HepG2 (cell line): ENCODE measurements around the gene THAP5. TPM values are rescaled to one million over a fixed set of nuclear protein-coding genes. Genes with fewer than 3 reads are reported as not detected.

Experiments used
- ATAC-seq: fragments of 200-7000 bp; cut with Tn5 transposase; 3 replicates; pipeline ENCODE4 v1.9.1; 2020; ENCODE audit warnings: mild to moderate bottlenecking, moderate library complexity
- BruUV-seq: library from RNA; stranded (reverse); fragments of 400-500 nt; replicated peaks from 2 replicates; lab custom pipeline; 2021; lab: Mats Ljungman, UMichigan
- CTCF ChIA-PET: fragments of 300-600 bp; formaldehyde crosslinking; extraction: SDS; loops from one replicate; lab custom pipeline; 2021; ENCODE audit warnings: low total read pairs, inconsistent platforms, low intra/inter-chr PET ratio; lab: Yijun Ruan, JAX
- POLR2A ChIA-PET: fragments of 350-600 bp; sonication (Branson Sonifier 250); formaldehyde crosslinking; loops from one replicate; lab custom pipeline; 2020; ENCODE audit warnings: antibody characterized with exemption, inconsistent platforms; lab: Yijun Ruan, JAX
- DNase-seq: peaks from one replicate; pipeline ENCODE4 v3.0.0-alpha.2; 2015; ENCODE audit warnings: low spot score
- FAIRE-seq: peaks from 3 replicates; lab custom pipeline; 2011; peaks lifted over from hg19 to GRCh38; lab: Jason Lieb, UNC
- H2AFZ ChIP-seq: one replicate; pipeline ENCODE4 v1.6.1; 2011; ENCODE audit warnings: low read length, inconsistent platforms
- H3K27ac ChIP-seq: fragments of 300-600 bp; 3 replicates; pipeline ENCODE4 v1.8.0; 2011; ENCODE audit warnings: mixed run types, mild to moderate bottlenecking, mixed read lengths, low read length, inconsistent platforms; ENCODE audit not compliant: insufficient read depth; ENCODE audit errors: extremely low read length
- H3K27me3 ChIP-seq, 2 experiments: fragments of 200-600 bp in 1 of 2; 2 replicates in 1 of 2; 3 replicates in 1 of 2; pipeline versions ENCODE4 v1.6.0 to v1.8.0; 2011; ENCODE audit warnings: low read length in 2 of 2, mild to moderate bottlenecking in 2 of 2, moderate library complexity in 2 of 2, inconsistent platforms in 1 of 2; ENCODE audit not compliant: insufficient read depth in 2 of 2, control insufficient read depth in 1 of 2
- H3K36me3 ChIP-seq, 2 experiments: fragments of 200-600 bp in 1 of 2; replicated peaks in 1 of 2; 2 replicates in 1 of 2; 3 replicates in 1 of 2; pipeline versions ENCODE4 v1.5.1 to v1.8.0; 2011; ENCODE audit warnings: low read length in 2 of 2, inconsistent platforms in 1 of 2; ENCODE audit not compliant: insufficient read depth in 2 of 2, control insufficient read depth in 1 of 2
- H3K4me1 ChIP-seq: 2 replicates; pipeline ENCODE4 v1.5.1; 2012; ENCODE audit warnings: low read length, inconsistent platforms; ENCODE audit not compliant: insufficient read depth
- H3K4me2 ChIP-seq: 2 replicates; pipeline ENCODE4 v1.6.0; 2011; ENCODE audit warnings: low read depth, low read length, inconsistent platforms
- H3K4me3 ChIP-seq, 3 experiments: fragments of 200-600 bp in 1 of 3; sonication (generic), shearing (Covaris generic) in 1 of 3; replicated peaks in 1 of 3; 2 replicates each; pipeline ENCODE4 v1.5.1; 2011 to 2016; ENCODE audit warnings: low read length in 3 of 3, inconsistent platforms in 2 of 3, low read depth in 2 of 3, mild to moderate bottlenecking in 2 of 3, control low read depth in 1 of 3, mixed read lengths in 1 of 3; ENCODE audit not compliant: insufficient read depth in 1 of 3
- H3K79me2 ChIP-seq: one replicate; pipeline ENCODE4 v1.6.1; 2011; ENCODE audit warnings: low read length, inconsistent platforms; ENCODE audit not compliant: insufficient read depth
- H3K9ac ChIP-seq: 2 replicates; pipeline ENCODE4 v1.6.0; 2011; ENCODE audit warnings: mild to moderate bottlenecking, low read depth, low read length, inconsistent platforms; ENCODE audit not compliant: insufficient read depth
- H3K9me3 ChIP-seq: 2 replicates; pipeline ENCODE4 v1.5.1; 2012; ENCODE audit warnings: mild to moderate bottlenecking, low read length
- H4K20me1 ChIP-seq: 2 replicates; pipeline ENCODE4 v1.6.0; 2011; ENCODE audit warnings: inconsistent platforms, mild to moderate bottlenecking, low read length, moderate library complexity; ENCODE audit not compliant: insufficient read depth
- CHCHD3 ChIP-seq: sonication (generic); formaldehyde crosslinking; IDR thresholded peaks from 2 replicates; pipeline ENCODE4 v1.8.0; 2022; ENCODE audit warnings: mild to moderate bottlenecking, missing genetic modification reagents, moderate library complexity
- FOXJ3 ChIP-seq: sonication (generic); formaldehyde crosslinking; IDR thresholded peaks from 2 replicates; pipeline ENCODE4 v1.4.0; 2020; ENCODE audit warnings: missing genetic modification reagents, mild to moderate bottlenecking, borderline replicate concordance
- MNT ChIP-seq: fragments of 450-650 bp; IDR thresholded peaks from 2 replicates; pipeline ENCODE4 v1.6.1; 2016
- REST ChIP-seq, 2 experiments: IDR thresholded peaks; 2 replicates each; pipeline ENCODE4 v1.6.1; 2011 to 2012; ENCODE audit warnings: low read length in 2 of 2, borderline replicate concordance in 1 of 2, low read depth in 1 of 2, mild to moderate bottlenecking in 1 of 2, moderate library complexity in 1 of 2
- TFAP4 ChIP-seq: sonication (generic); IDR thresholded peaks from 2 replicates; pipeline ENCODE4 v1.6.1; 2016; ENCODE audit warnings: low read depth, borderline replicate concordance
- ZBTB14 ChIP-seq: sonication (generic); formaldehyde crosslinking; IDR thresholded peaks from 2 replicates; pipeline ENCODE4 v1.4.0; 2020; ENCODE audit warnings: missing genetic modification reagents
- ZFP37 ChIP-seq: sonication (generic); formaldehyde crosslinking; IDR thresholded peaks from 2 replicates; pipeline ENCODE4 v1.4.0; 2020; ENCODE audit warnings: missing genetic modification reagents, borderline replicate concordance
- ZNF337 ChIP-seq: sonication (generic); formaldehyde crosslinking; IDR thresholded peaks from 2 replicates; pipeline ENCODE4 v1.5.1; 2020; ENCODE audit warnings: missing genetic modification reagents, low read depth, mild to moderate bottlenecking, borderline replicate concordance
- ZNF782 ChIP-seq: sonication (generic); formaldehyde crosslinking; IDR thresholded peaks from 2 replicates; pipeline ENCODE4 v1.4.0; 2020; ENCODE audit warnings: missing genetic modification reagents, mild to moderate bottlenecking, borderline replicate concordance
- ZNF879 ChIP-seq: sonication (generic); formaldehyde crosslinking; IDR thresholded peaks from 2 replicates; pipeline ENCODE4 v1.8.1; 2023; ENCODE audit warnings: missing genetic modification reagents
- WGBS: methylation state at CpG from one replicate; pipeline ENCODE4 v1.1.6; 2017; ENCODE audit warnings: low lambda C conversion rate; 5-methylcytosine and 5-hydroxymethylcytosine counted together
- in situ Hi-C: cut with HindIII; loops from 2 replicates; pipeline ENCODE4 v1.10.0; 2017; ENCODE audit warnings: low pct_unique_long_range_greater_than_20kb; ENCODE audit not compliant: extremely low pct_ligation_motif_present
- intact Hi-C: fragments of 100-400 bp; cut with micrococcal nuclease; formaldehyde crosslinking; loops from one replicate; pipeline ENCODE4 v1.10.0; 2022; ENCODE audit not compliant: unreplicated experiment
- polyA plus RNA-seq, 8 experiments: library from polyadenylated mRNA; depleted of rRNA in 3 of 8; stranded (reverse) in 7 of 8; unstranded in 1 of 8; fragments of >200 nt; fragmentation: Illumina TruSeq in 4 of 8; extraction: Trizol in 4 of 8; gene quantifications; 2 replicates each; pipeline versions ENCODE4 v1.2.1 to v1.2.3, GENCODE V29; 2011 to 2016; ENCODE audit warnings: low read depth in 4 of 8, missing spikeins in 1 of 8, mixed read lengths in 1 of 8; ENCODE audit not compliant: insufficient read depth in 1 of 8
- total RNA-seq, 5 experiments: library from RNA; depleted of rRNA; stranded (reverse); fragments of >200 nt; fragmentation: Illumina TruSeq; extraction: Trizol; gene quantifications; 2 replicates each; pipeline ENCODE4 v1.2.3, GENCODE V29; 2016; ENCODE audit warnings: low read depth in 1 of 5

Gene THAP5
- total and polyA plus RNA-seq, 2 of the 13 experiments (the other 11 are each of a cell fraction or from before 2014, with no cell fraction given), result 3.6 to 11.8 TPM

GRCh38 chr7:108529341-108529740 lies 40.2 kb downstream of the THAP5 start:
- BruUV-seq, result no TSS peak
- Histone ChIP-seq H3K4me3 (no peak overlapping the region), H3K9ac (no peak overlapping the region), H3K36me3 (no peaks in the 10 kb centered on the region), H3K27me3 (no peaks in the 10 kb centered on the region; a peak in 1 of 5 replicates), H3K9me3 (no peaks in the 10 kb centered on the region), H3K4me2 (peak overlapping the region; percentile 40; the same call in 1 of the 2 replicates), H4K20me1 (no peaks in the 10 kb centered on the region; the same call in 1 of the 2 replicates), H3K27ac (no peak overlapping the region), H3K4me1 (peaks cover 13% of the 10 kb centered on the region), H2AFZ (no peak overlapping the region), H3K79me2 (peaks cover 7% of the 10 kb centered on the region)
- DNase-seq, result no peak
- no peak for FAIRE-seq
- in situ Hi-C loops (no loop called here), intact Hi-C loops (no loop called here)
- POLR2A ChIA-PET, result no interaction called here
- CTCF ChIA-PET, result no interaction called here
- no peak for ATAC-seq
- no peak for TF ChIP-seq FOXJ3 (CRISPR knock-in tag)
- TF ChIP-seq CHCHD3 (CRISPR knock-in tag), result no peak
- 53% methylated on average over 3 of the region's 3 CpGs for WGBS

GRCh38 chr7:108528183-108528712 lies 41.3 kb downstream of the THAP5 start:
- BruUV-seq, result no TSS peak
- no peak for ATAC-seq
- ChIA-PET CTCF (no interaction called here), POLR2A (no interaction called here)
- in situ Hi-C loops, result no loop called here
- Histone ChIP-seq H3K36me3 (no peaks in the 10 kb centered on the region), H3K4me2 (no peak overlapping the region), H3K4me1 (peaks cover 24% of the 10 kb centered on the region), H3K9ac (no peak overlapping the region), H3K4me3 (no peak overlapping the region), H3K27ac (no peak overlapping the region), H3K9me3 (no peaks in the 10 kb centered on the region), H3K79me2 (peaks cover 9% of the 10 kb centered on the region), H2AFZ (peak overlapping the region; percentile 34), H3K27me3 (no peaks in the 10 kb centered on the region; a peak in 1 of 5 replicates), H4K20me1 (no peaks in the 10 kb centered on the region; the same call in 1 of the 2 replicates)
- 75% methylated on average over 6 of the region's 6 CpGs for WGBS
- intact Hi-C loops, result no loop called here
- FAIRE-seq, result no peak
- DNase-seq, result no peak
- TF ChIP-seq REST (IDR thresholded peaks at IDR 0.05; ENCODE audit: borderline replicate concordance in 1 of 2, low read depth in 1 of 2, low read length in 2 of 2) (no peak), MNT (no peak), ZNF782 (CRISPR knock-in tag) (no peak), TFAP4 (no peak), ZBTB14 (CRISPR knock-in tag) (no peak), ZNF337 (CRISPR knock-in tag) (no peak), ZNF879 (CRISPR knock-in tag) (no peak), ZFP37 (CRISPR knock-in tag) (no peak)
